NCI-H345 treated with DMSO at 0.1 percent for 48 hours (cell line): ENCODE measurements around the gene HTRA2.

Experiments used
- DNase-seq: peaks from one replicate; lab custom pipeline; 2025; ENCODE audit not compliant: unreplicated experiment; lab: John Stamatoyannopoulos, UW

HTRA2 gene

GRCh38 chr2:74499940-74500577 is 29.7 kb upstream of the HTRA2 start:
- no peak for DNase-seq

GRCh38 chr2:74500578-74500946 is 29.2 kb upstream of the HTRA2 start:
- no peak for DNase-seq

GRCh38 chr2:74501335-74502071 is 28.2 kb upstream of the HTRA2 start:
- DNase-seq = no peak

GRCh38 chr2:74502147-74502719 is 27.5 kb upstream of the HTRA2 start:
- no peak for DNase-seq

GRCh38 chr2:74502720-74503505 is 26.8 kb upstream of the HTRA2 start:
- DNase-seq = no peak

- no peak for DNase-seq
Observed at GRCh38 chr2:74503506-74504475, 25.9 kb upstream of the HTRA2 start.

- DNase-seq = no peak
Observed at GRCh38 chr2:74504591-74504990, 25.1 kb upstream of the HTRA2 start.

GRCh38 chr2:74505448-74506246 is 24.1 kb upstream of the HTRA2 start:
- DNase-seq = no peak

- peak; percentile 92 for DNase-seq
Observed at GRCh38 chr2:74507145-74507925, 22.4 kb upstream of the HTRA2 start, which contains the start of gene PCGF1. PCGF1 (minus strand) TSS chr2:74507695; CDS start chr2:74507668, 27 bp downstream.

GRCh38 chr2:74507926-74508520 is 21.7 kb upstream of the HTRA2 start:
- DNase-seq = no peak

GRCh38 chr2:74510272-74510671 is 19.5 kb upstream of the HTRA2 start:
- DNase-seq = no peak

GRCh38 chr2:74511104-74511989 is 18.4 kb upstream of the HTRA2 start:
- no peak for DNase-seq

- DNase-seq = no peak
Observed at GRCh38 chr2:74512744-74513604, 16.8 kb upstream of the HTRA2 start.

GRCh38 chr2:74513605-74514367 is 15.9 kb upstream of the HTRA2 start:
- DNase-seq = no peak

- no peak for DNase-seq
Observed at GRCh38 chr2:74514368-74515270, 15.1 kb upstream of the HTRA2 start, which contains the start of gene TLX2. TLX2 (plus strand) TSS chr2:74514450; CDS start chr2:74514807, 357 bp downstream.
